Suprapubic skin (tissue), 4 donors: ENCODE results near the gene LTO1. TPM values are rescaled to one million over a fixed set of nuclear protein-coding genes. Genes with fewer than 3 reads are reported as not detected.

Source experiments
- DNase-seq, 2 donors: peaks; one replicate each; pipeline ENCODE4 v3.0.0-alpha.2; 2019; ENCODE audit warnings: low spot score in 2 of 2
- H3K27ac ChIP-seq: fragments of 200-600 bp; sonication (generic); one replicate; pipeline ENCODE4 v1.5.1; 2019
- H3K27me3 ChIP-seq: fragments of 200-600 bp; sonication (generic); one replicate; pipeline ENCODE4 v1.5.1; 2019
- H3K36me3 ChIP-seq: fragments of 200-600 bp; sonication (generic); one replicate; pipeline ENCODE4 v1.5.1; 2019
- H3K4me1 ChIP-seq: fragments of 200-600 bp; sonication (generic); one replicate; pipeline ENCODE4 v1.5.1; 2019
- H3K4me3 ChIP-seq: fragments of 200-600 bp; sonication (generic); one replicate; pipeline ENCODE4 v1.5.1; 2019; ENCODE audit warnings: mild to moderate bottlenecking
- H3K9me3 ChIP-seq: fragments of 200-600 bp; sonication (generic); one replicate; pipeline ENCODE4 v1.5.1; 2019
- EP300 ChIP-seq: sonication (generic); formaldehyde crosslinking; IDR thresholded peaks from one replicate; pipeline ENCODE4 v1.6.1; 2017; ENCODE audit warnings: antibody characterized with exemption
- POLR2A ChIP-seq, 2 donors: fragments of 450-650 bp; IDR thresholded peaks; one replicate each; pipeline ENCODE4 v1.6.1; 2017; ENCODE audit warnings: antibody characterized with exemption in 2 of 2, mild to moderate bottlenecking in 2 of 2, moderate library complexity in 2 of 2
- POLR2AphosphoS5 ChIP-seq, 3 donors: sonication (generic); formaldehyde crosslinking; IDR thresholded peaks; one replicate each; pipeline ENCODE4 v1.6.1; 2017; ENCODE audit warnings: antibody characterized with exemption in 3 of 3
- WGBS: methylation state at CpG from one replicate; pipeline ENCODE4 v1.1.5; 2018; 5-methylcytosine and 5-hydroxymethylcytosine counted together
- total RNA-seq, 4 donors: library from RNA; depleted of rRNA; stranded (reverse); fragments of >200 nt; gene quantifications; one replicate each; pipeline ENCODE4 v1.1.0, GENCODE V29; 2016
- TF ChIP-seq, protein P1 (sequence below), 2 donors: fragments of 200-600 bp in 1 of 2; fragments of 450-650 bp in 1 of 2; sonication (generic) in 1 of 2; IDR thresholded peaks; one replicate each; pipeline ENCODE4 v1.5.1; 2016 to 2019; ENCODE audit warnings: antibody characterized with exemption in 2 of 2, mild to moderate bottlenecking in 1 of 2, moderate library complexity in 1 of 2

Gene LTO1
- total RNA-seq, 4 donors from 2014 or later: 20.6 to 41.4 (median 22.7) TPM

DNA sequence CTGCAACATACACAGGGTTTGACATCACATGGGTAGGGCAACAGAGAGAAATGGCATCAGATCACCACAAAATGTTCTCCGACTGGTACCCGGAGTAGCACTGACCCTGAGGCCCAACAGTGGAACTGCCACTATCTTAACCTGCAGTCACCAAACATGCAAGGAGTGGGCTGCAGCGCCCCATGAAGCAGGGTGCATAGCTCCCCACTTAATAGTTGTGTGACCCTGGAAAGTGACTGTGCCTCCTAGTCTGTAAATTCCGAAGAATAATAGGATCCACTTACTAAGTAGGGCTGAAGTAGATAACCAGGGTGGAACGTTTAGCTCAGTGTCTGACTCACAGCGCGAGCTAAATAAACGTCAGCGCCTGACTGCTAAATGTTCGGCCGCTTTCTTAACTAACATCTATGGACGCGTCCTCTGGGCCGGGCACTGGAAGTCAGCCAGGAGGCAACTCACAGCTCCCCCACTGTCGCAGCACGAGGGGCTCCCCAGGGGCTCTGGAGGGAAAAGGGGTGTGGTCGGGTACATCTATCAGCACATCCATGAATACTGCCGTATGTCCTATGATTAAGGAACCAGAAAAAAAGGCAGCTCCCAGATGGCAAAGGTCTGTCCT, 777 bp downstream of the LTO1 start:
- Histone ChIP-seq H3K4me1 (peaks cover 29% of the 10 kb centered on the region), H3K4me3 (peak overlapping the region; percentile 70), H3K27me3 (no peaks in the 10 kb centered on the region), H3K9me3 (no peaks in the 10 kb centered on the region), H3K27ac (peak overlapping the region; percentile 89), H3K36me3 (peaks cover 20% of the 10 kb centered on the region)
- WGBS: 14% methylated on average over 16 of the region's 18 CpGs
- no peak for TF ChIP-seq POLR2AphosphoS5 (IDR thresholded peaks at IDR 0.05)
- TF ChIP-seq EP300: no peak
- TF ChIP-seq, protein P1, sequence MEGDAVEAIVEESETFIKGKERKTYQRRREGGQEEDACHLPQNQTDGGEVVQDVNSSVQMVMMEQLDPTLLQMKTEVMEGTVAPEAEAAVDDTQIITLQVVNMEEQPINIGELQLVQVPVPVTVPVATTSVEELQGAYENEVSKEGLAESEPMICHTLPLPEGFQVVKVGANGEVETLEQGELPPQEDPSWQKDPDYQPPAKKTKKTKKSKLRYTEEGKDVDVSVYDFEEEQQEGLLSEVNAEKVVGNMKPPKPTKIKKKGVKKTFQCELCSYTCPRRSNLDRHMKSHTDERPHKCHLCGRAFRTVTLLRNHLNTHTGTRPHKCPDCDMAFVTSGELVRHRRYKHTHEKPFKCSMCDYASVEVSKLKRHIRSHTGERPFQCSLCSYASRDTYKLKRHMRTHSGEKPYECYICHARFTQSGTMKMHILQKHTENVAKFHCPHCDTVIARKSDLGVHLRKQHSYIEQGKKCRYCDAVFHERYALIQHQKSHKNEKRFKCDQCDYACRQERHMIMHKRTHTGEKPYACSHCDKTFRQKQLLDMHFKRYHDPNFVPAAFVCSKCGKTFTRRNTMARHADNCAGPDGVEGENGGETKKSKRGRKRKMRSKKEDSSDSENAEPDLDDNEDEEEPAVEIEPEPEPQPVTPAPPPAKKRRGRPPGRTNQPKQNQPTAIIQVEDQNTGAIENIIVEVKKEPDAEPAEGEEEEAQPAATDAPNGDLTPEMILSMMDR (IDR thresholded peaks at IDR 0.05): no peak
- no peak for TF ChIP-seq POLR2A (IDR thresholded peaks at IDR 0.05)
- peak in 1 of 2 donors; percentile 70 for DNase-seq

DNA sequence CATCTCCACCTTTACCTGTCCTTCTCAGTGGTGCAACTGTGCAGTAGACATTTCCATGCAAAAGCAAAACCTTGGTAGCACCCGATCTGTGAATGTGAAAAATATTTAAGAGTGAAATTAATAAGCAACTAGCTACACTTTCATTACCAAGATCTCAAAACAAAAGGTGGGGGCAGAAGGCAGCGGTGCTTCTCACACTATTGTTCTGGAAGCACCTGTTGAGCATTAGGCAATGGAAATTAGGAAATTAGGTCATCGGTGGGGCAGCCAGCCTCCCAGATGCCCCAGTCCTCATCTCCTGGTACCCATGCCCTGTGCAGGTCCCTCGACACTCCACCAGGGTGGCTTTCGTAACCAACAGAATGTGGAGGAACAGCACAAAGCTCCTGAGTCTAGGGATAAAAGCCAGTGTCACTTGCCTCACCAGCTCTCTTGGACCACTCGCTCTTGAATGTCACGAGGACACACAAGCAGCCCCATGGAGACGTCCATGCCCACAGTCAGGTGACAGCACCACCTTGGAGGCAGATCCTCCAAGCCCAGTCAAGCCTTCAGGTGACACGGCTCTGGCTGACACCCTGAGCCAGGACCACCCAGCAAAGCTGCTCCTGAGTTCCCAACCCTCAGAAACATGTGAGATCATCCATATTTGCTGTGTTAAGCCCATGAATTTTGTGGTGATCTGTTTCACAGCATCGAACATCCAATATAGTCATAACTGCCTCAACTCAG, 3.3 kb downstream of the LTO1 start:
- Histone ChIP-seq H3K36me3 (peaks cover 24% of the 10 kb centered on the region), H3K27ac (no peak overlapping the region), H3K9me3 (no peaks in the 10 kb centered on the region), H3K4me3 (no peak overlapping the region), H3K27me3 (no peaks in the 10 kb centered on the region), H3K4me1 (peaks cover 38% of the 10 kb centered on the region)
- no peak for TF ChIP-seq POLR2AphosphoS5 (IDR thresholded peaks at IDR 0.05)
- no peak for TF ChIP-seq EP300
- TF ChIP-seq POLR2A (IDR thresholded peaks at IDR 0.05): no peak
- TF ChIP-seq, protein P1 (IDR thresholded peaks at IDR 0.05): no peak
- peak in 1 of 2 donors; percentile 57 for DNase-seq
- 76% methylated on average over 10 of the region's 10 CpGs for WGBS

DNA sequence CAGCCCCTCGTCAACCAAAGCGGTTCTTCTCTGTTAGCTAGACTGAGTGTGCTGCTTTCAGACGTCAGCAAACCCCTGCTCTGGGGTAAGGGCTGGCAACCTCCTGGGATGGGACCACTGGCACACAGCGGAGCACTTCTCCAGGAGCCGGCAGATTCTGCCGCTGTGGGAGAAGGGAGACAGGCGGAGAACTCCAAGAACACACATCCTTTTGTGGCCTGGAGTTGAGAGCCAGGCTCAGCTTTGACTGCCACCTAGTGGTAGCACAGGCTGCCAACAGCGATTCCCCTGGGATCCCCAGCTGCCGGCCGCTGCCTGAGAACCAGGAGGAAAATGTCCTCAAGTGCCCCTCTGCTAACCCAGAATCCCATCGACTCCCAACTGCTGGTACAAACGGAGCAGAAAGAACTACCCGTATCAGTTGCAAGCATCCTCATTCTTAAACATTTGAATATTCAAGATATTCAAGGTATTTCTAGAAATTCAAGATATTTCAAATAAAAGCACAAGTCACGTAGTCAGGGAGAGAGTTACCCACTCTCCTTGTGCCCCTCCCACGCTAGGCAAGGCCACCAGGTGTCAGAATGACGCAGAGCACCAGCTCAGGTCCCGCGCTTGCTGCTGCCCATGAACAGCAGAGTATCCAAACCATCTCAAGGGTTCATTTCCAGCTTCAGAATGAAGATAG, 4.9 kb downstream of the LTO1 start:
- H3K27me3 ChIP-seq: no peaks in the 10 kb centered on the region
- no peak overlapping the region for H3K27ac ChIP-seq
- peaks cover 38% of the 10 kb centered on the region for H3K36me3 ChIP-seq
- H3K4me1 ChIP-seq: peaks cover 38% of the 10 kb centered on the region
- WGBS: 50% methylated on average over 12 of the region's 18 CpGs
- H3K9me3 ChIP-seq: no peaks in the 10 kb centered on the region
- TF ChIP-seq, protein P1 (IDR thresholded peaks at IDR 0.05): peak; percentile 84 to 96
- TF ChIP-seq EP300 (no peak), POLR2AphosphoS5 (IDR thresholded peaks at IDR 0.05) (peak in 1 of 3 donors; percentile 61), POLR2A (IDR thresholded peaks at IDR 0.05) (no peak)
- DNase-seq: peak; percentile 88 to 93
- H3K4me3 ChIP-seq: no peak overlapping the region

DNA sequence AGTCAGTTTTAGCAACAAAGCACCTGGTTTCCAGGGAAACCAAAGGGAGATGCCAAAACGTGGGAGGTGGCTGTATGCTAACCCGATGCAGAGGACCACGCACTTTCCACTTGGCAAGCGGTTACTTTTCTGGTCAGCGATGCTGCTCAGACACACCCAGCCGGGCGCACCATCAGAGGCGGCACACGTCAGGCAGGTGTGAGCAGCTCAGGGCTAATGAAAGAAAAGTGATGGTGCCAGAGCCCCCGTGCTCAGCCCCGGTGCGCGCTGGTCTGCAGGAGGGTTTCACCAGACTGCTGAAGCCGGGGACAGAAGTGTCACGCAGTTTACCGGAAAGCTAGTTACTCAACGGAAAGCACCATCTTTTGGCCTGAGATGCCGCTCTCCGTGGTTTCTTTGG, 5.7 kb downstream of the LTO1 start:
- peak in 1 of 2 donors; percentile 59 for DNase-seq
- no peak overlapping the region for H3K27ac ChIP-seq
- H3K4me3 ChIP-seq: no peak overlapping the region
- TF ChIP-seq POLR2AphosphoS5 (IDR thresholded peaks at IDR 0.05) (no peak), POLR2A (IDR thresholded peaks at IDR 0.05) (no peak), EP300 (no peak)
- TF ChIP-seq, protein P1 (IDR thresholded peaks at IDR 0.05): no peak
- 84% methylated on average over 19 of the region's 19 CpGs for WGBS
- no peaks in the 10 kb centered on the region for H3K27me3 ChIP-seq
- H3K36me3 ChIP-seq: peaks cover 46% of the 10 kb centered on the region
- H3K9me3 ChIP-seq: no peaks in the 10 kb centered on the region
- peaks cover 37% of the 10 kb centered on the region for H3K4me1 ChIP-seq
